Measurements from ENCODE around the gene IL5. TPM values are rescaled to one million over a fixed set of nuclear protein-coding genes. Genes with fewer than 3 reads are reported as not detected.

IL5 gene
- total RNA-seq, 1 donor from 2014 or later: not detected

GRCh38 chr5:132510076-132510475, 33.2 kb downstream of the IL5 start:
- no peak for DNase-seq (ENCODE audit: low read depth)
- H3K4me3 ChIP-seq (ENCODE audit: low read depth, low read length): no peak overlapping the region
- TF ChIP-seq, protein P1, sequence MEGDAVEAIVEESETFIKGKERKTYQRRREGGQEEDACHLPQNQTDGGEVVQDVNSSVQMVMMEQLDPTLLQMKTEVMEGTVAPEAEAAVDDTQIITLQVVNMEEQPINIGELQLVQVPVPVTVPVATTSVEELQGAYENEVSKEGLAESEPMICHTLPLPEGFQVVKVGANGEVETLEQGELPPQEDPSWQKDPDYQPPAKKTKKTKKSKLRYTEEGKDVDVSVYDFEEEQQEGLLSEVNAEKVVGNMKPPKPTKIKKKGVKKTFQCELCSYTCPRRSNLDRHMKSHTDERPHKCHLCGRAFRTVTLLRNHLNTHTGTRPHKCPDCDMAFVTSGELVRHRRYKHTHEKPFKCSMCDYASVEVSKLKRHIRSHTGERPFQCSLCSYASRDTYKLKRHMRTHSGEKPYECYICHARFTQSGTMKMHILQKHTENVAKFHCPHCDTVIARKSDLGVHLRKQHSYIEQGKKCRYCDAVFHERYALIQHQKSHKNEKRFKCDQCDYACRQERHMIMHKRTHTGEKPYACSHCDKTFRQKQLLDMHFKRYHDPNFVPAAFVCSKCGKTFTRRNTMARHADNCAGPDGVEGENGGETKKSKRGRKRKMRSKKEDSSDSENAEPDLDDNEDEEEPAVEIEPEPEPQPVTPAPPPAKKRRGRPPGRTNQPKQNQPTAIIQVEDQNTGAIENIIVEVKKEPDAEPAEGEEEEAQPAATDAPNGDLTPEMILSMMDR (conservative IDR thresholded peaks at IDR 0.05; ENCODE audit: low read depth, low read length): no peak

DNA sequence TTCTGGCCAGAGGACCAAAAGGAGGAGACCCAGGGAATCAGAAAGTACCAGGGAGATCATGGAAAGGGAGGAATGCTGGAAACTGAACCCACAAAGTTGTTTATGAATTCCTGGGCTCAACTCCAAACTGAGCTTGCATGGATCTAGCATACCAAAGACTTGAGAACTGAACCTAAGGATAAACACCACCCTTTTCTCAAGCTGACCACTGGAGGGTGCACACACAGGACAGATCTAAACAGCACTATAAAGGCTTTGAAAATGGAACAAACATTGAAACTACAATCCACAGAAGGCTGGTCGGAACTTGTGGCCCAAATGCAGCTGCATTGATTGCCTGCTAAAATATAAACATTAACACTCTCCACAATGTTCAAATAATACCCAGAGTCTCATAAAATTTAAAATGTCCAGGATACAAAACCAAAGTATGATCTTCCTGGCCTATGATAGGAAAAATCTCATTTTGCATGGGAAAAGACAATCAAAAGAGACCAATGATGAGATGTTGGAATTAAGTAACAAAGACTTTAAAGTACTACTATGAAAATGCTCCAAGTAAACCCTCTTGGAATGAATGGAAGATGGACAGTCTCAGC, 37.1 kb downstream of the IL5 start:
- DNase-seq (ENCODE audit: low read depth): no peak
- no peak overlapping the region for H3K4me3 ChIP-seq (ENCODE audit: low read depth, low read length)
- TF ChIP-seq, protein P1 (conservative IDR thresholded peaks at IDR 0.05; ENCODE audit: low read depth, low read length): peak; percentile 70

GRCh38 chr5:132505641-132506040, 37.7 kb downstream of the IL5 start:
- H3K4me3 ChIP-seq (ENCODE audit: low read depth, low read length): no peak overlapping the region
- TF ChIP-seq, protein P1 (conservative IDR thresholded peaks at IDR 0.05; ENCODE audit: low read depth, low read length): no peak
- DNase-seq (ENCODE audit: low read depth): no peak

- TF ChIP-seq, protein P1 (conservative IDR thresholded peaks at IDR 0.05; ENCODE audit: low read depth, low read length): no peak
- no peak overlapping the region for H3K4me3 ChIP-seq (ENCODE audit: low read depth, low read length)
- no peak for DNase-seq (ENCODE audit: low read depth)
Observed at GRCh38 chr5:132504746-132505145, 38.6 kb downstream of the IL5 start.

- TF ChIP-seq, protein P1 (conservative IDR thresholded peaks at IDR 0.05; ENCODE audit: low read depth, low read length): no peak
- no peak for DNase-seq (ENCODE audit: low read depth)
- no peak overlapping the region for H3K4me3 ChIP-seq (ENCODE audit: low read depth, low read length)
Observed at GRCh38 chr5:132503244-132503643, 40.1 kb downstream of the IL5 start.

- TF ChIP-seq, protein P1 (conservative IDR thresholded peaks at IDR 0.05; ENCODE audit: low read depth, low read length): no peak
- DNase-seq (ENCODE audit: low read depth): no peak
- H3K4me3 ChIP-seq (ENCODE audit: low read depth, low read length): no peak overlapping the region
Observed at GRCh38 chr5:132501961-132502931, 41.1 kb downstream of the IL5 start.
